Measurements from ENCODE around the gene LRRC37B. TPM values are rescaled to one million over a fixed set of nuclear protein-coding genes. Genes with fewer than 3 reads are reported as not detected.
A peak's percentile ranks its signal among the peaks of the same experiment; 100 is the strongest.
"Not testable (repeated sequence)": the region's sequence is repeated elsewhere in the genome, so short reads cannot be mapped to it uniquely, and the experiment has no call there.

LRRC37B gene
- total and polyA plus RNA-seq, 8 donors: 11.4 to 44.6 (median 33.1) TPM

- H3K9me3 ChIP-seq; H3K4me1 ChIP-seq; DNase-seq; intact Hi-C loops (cut with DNase I); ATAC-seq; H3K27me3 ChIP-seq; H3K4me3 ChIP-seq; H3K27ac ChIP-seq; H3K36me3 ChIP-seq: not testable (repeated sequence)
Measured at GRCh38 chr17:32092062-32092461, 84.9 kb downstream of the LRRC37B start.

- no peak for TF ChIP-seq CTCF (IDR thresholded peaks at IDR 0.05)
- intact Hi-C loops (cut with DNase I): no loop called here
Measured at GRCh38 chr17:32099686-32100085, 92.5 kb downstream of the LRRC37B start.

GRCh38 chr17:32100323-32100722 lies 93.1 kb downstream of the LRRC37B start:
- H3K36me3 ChIP-seq; intact Hi-C loops (cut with DNase I); ATAC-seq; H3K27me3 ChIP-seq; H3K27ac ChIP-seq; H3K4me3 ChIP-seq; DNase-seq; H3K9me3 ChIP-seq: not testable (repeated sequence)
- H3K4me1 ChIP-seq: peaks cover 0 to 11% of the 10 kb centered on the region in 2 donors

More at GRCh38 chr17:32099686-32100085, 92.5 kb downstream of the LRRC37B start:
- Histone ChIP-seq H3K9me3 (no peaks in the 10 kb centered on the region), H3K4me1 (peaks cover 0 to 11% of the 10 kb centered on the region in 2 donors), H3K27me3 (no peaks in the 10 kb centered on the region), H3K27ac (no peak overlapping the region), H3K4me3 (no peak overlapping the region), H3K36me3 (no peaks in the 10 kb centered on the region)
- DNase-seq: no peak
- ATAC-seq: no peak

GRCh38 chr17:32100971-32101631 lies 93.9 kb downstream of the LRRC37B start:
- no peaks in the 10 kb centered on the region for H3K27me3 ChIP-seq
- no peaks in the 10 kb centered on the region for H3K9me3 ChIP-seq
- TF ChIP-seq CTCF (IDR thresholded peaks at IDR 0.05): no peak
- no peak overlapping the region for H3K27ac ChIP-seq
- DNase-seq (no peak), ATAC-seq (peak; percentile 39)
- intact Hi-C loops (cut with DNase I): no loop called here
- no peak overlapping the region for H3K4me3 ChIP-seq
- H3K4me1 ChIP-seq: peaks cover 0 to 12% of the 10 kb centered on the region in 2 donors
- no peaks in the 10 kb centered on the region for H3K36me3 ChIP-seq

GRCh38 chr17:32102172-32102571 lies 95.0 kb downstream of the LRRC37B start:
- H3K9me3 ChIP-seq: no peaks in the 10 kb centered on the region
- DNase-seq (no peak), ATAC-seq (no peak)
- H3K27me3 ChIP-seq: no peaks in the 10 kb centered on the region
- H3K36me3 ChIP-seq: no peaks in the 10 kb centered on the region
- no peak overlapping the region for H3K4me3 ChIP-seq
- peaks cover 0 to 20% of the 10 kb centered on the region in 2 donors for H3K4me1 ChIP-seq
- intact Hi-C loops (cut with DNase I): no loop called here
- no peak overlapping the region for H3K27ac ChIP-seq
- TF ChIP-seq CTCF (IDR thresholded peaks at IDR 0.05): no peak

GRCh38 chr17:32102646-32103186 lies 95.5 kb downstream of the LRRC37B start:
- H3K9me3 ChIP-seq: no peaks in the 10 kb centered on the region
- H3K36me3 ChIP-seq: no peaks in the 10 kb centered on the region
- TF ChIP-seq CTCF (IDR thresholded peaks at IDR 0.05): no peak
- intact Hi-C loops (cut with DNase I): no loop called here
- DNase-seq: no peak
- no peak overlapping the region for H3K4me3 ChIP-seq
- no peak for ATAC-seq
- H3K4me1 ChIP-seq: peaks cover 0 to 26% of the 10 kb centered on the region in 2 donors
- no peaks in the 10 kb centered on the region for H3K27me3 ChIP-seq
- H3K27ac ChIP-seq: no peak overlapping the region

Other genes starting within 250 kb of the LRRC37B start
- gene COPRS, start 148.1 kb upstream of the LRRC37B start, total RNA-seq: 10 to 100 TPM; 32.8 to 35.4 TPM
- gene COPRS, start 148.1 kb upstream of the LRRC37B start, polyA plus RNA-seq (ENCODE audit: insufficient read length in 6 of 6): 10 to 100 TPM; 33.0 to 44.0 (median 35.7) TPM
- gene UTP6, start 105.7 kb upstream of the LRRC37B start, total RNA-seq: 10 to 100 TPM; 45.3 to 61.7 TPM
- gene UTP6, start 105.7 kb upstream of the LRRC37B start, polyA plus RNA-seq (ENCODE audit: insufficient read length in 6 of 6): 10 to 100 TPM; 74.2 to 96.5 (median 85.9) TPM
- 10 to 100 TPM; 26.0 to 27.9 TPM for gene SUZ12, start 70.4 kb upstream of the LRRC37B start, total RNA-seq
- gene SUZ12, start 70.4 kb upstream of the LRRC37B start, polyA plus RNA-seq (ENCODE audit: insufficient read length in 6 of 6): 10 to 100 TPM; 41.7 to 49.0 (median 44.1) TPM
- gene RHOT1, start 135.1 kb downstream of the LRRC37B start, total RNA-seq: 10 to 100 TPM; 37.9 to 40.8 TPM
- 10 to 100 TPM; 56.9 to 65.6 (median 61.4) TPM for gene RHOT1, start 135.1 kb downstream of the LRRC37B start, polyA plus RNA-seq (ENCODE audit: insufficient read length in 6 of 6)

Data from left lung (tissue), 10 donors.